Glomerular visceral epithelial cell (primary cell): Measurements from ENCODE around the gene CCDC27.
"Not testable (repeated sequence)": the region's sequence is repeated elsewhere in the genome, so short reads cannot be mapped to it uniquely, and the experiment has no call there.

Experiments used
- DNase-seq: peaks from one replicate; pipeline ENCODE4 v3.0.0-alpha.2; 2016; ENCODE audit errors: extremely low spot score

Gene CCDC27

DNA sequence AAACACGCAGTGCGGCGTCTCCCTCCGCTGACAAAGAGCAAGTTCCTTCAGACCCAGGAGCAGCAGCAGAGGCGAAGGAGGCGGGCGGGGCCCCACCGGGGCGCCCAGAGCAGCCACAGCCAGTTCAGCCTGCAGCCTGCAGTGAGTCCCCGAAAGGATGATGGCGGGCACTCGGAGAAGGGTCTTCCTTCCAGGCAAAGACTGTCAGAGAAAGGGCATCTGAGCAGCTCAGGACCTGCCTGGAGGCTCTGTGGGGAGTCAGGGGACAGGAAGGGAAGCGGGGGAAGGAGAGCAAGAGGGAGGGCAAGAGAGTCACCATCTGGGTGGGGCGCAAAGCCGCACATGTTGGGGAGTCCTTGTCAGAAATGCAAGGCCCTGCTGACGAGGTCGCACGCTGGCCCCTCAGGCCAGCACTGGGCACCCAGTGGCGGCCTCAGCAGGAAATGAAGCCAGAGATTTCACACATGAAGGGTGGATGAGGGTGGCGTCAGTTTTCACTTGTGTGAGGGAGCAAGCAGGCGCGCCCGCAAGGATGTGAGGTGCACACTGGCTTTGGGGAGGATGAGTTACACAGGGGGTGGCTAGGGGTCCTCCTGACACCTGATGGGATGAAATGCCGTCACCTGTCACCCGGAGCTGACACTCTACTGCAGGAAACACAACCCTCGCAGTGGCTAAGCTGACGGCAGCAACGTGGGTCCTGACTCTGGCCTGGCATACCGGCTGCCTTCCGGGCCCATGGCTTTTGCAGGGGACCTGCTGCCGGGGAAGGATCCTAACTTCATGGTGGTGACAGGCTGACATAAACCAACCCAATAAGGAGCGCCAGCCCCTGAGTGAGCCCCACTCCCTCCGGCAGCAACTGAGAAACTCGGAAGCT, 37.4 kb downstream of the CCDC27 start:
- DNase-seq: no peak

GRCh38 chr1:3790500-3790923, 38.3 kb downstream of the CCDC27 start:
- no peak for DNase-seq

GRCh38 chr1:3790952-3791351, 38.7 kb downstream of the CCDC27 start:
- DNase-seq: no peak

DNA sequence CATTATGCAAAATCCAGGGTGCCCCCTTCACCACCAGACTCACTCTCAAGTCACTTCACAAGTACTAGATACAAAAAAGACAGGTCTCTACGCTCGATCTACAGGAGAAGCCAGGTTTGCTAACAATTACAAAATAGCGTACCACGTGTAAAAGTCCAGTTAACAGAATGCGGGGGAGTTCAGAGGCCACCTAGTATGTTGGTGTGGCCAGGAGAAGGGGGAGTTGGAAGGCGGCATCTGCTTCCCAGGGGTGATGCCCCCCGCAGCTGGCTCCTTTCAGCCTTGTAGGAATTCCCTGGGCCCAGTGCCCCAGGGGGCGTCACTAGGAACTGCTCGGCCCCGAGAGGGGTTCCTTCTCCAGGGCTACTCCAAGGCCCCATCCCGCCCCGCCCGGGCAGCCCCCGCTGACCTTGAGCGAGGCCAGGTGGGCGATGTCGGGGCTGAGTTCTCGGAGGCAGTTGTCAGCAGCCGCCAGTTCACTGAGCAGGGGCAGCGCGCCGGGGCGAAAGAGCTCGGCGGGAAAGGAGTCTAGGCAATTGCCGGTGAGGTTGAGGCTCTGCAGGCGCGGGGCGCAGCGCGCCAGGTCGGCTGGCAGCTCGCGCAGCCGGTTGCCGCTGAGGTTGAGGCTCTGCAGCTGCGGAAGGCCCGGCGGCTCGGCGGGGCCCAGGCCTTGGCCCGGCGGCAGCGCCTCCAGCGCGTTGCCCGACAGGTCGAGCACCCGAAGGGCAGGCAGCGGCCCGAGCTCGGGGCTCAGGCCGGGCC, 43.4 kb downstream of the CCDC27 start:
- DNase-seq: no peak

DNA sequence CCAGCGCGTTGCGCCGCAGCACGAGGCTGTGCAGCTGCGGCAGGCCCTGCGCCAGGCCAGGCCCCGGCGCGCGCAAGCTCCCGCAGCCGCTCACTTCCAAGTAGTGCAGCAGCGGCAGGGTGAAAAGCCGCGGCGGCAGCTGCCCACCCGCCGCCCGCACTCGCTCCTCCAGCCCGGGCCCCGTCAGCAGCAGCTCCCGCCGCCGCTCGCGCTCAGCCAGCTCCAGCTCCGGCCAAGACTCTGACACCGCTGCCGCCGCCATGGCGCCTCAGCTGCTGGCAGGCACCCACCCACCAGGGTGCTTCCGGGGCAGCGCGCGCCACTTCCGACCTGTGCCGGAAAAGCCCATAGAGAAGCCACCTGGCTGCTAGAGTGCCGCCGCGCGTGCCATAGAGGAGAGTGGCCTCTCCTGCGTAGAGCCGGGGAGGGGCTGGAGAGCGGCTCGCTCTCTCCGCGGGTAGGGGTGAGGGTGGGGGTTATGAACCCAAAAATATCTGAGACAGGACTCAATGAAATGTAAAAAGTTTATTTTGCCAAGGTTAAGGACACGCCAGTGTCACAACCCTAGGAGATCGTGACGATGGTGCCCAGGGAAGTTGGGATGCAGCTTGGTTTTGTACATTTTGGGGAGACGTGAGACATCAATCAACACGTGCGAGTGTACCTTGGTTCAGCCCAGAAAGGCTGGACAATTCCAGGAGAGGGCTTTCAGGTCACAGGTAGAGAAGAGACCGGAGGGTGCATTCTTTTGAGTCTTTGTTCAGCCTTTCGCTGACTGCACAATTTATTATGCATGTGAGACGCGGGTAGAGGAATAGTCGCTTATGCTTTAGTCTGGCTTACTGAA, 44.2 kb downstream of the CCDC27 start, which contains the start of gene LRRC47:
TSS of gene LRRC47 (minus strand) at position 284 of the 847 bp plus-strand sequence. CDS start at position 262, 22 bp downstream.
- DNase-seq: peak; percentile 90

GRCh38 chr1:3799976-3800685, 47.9 kb downstream of the CCDC27 start:
- DNase-seq: peak; percentile 31

DNA sequence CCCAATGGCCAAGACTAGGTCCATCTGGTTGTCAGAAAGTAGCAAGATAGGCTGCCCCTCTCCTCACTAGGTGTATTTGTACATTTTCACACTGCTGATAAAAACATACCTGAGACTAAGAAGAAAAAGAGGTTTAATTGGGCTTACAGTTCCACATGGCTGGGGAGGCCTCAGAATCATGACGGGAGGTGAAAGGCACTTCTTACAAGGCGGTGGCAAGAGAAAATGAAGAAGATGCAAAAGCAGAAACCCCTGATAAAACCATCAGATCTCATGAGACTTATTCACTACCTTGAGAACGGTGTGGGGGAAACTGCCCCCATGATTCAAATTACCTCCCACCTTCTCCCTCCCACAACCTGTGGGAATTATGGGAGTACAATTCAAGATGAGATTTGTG, 48.5 kb downstream of the CCDC27 start:
- not testable (repeated sequence) for DNase-seq

DNA sequence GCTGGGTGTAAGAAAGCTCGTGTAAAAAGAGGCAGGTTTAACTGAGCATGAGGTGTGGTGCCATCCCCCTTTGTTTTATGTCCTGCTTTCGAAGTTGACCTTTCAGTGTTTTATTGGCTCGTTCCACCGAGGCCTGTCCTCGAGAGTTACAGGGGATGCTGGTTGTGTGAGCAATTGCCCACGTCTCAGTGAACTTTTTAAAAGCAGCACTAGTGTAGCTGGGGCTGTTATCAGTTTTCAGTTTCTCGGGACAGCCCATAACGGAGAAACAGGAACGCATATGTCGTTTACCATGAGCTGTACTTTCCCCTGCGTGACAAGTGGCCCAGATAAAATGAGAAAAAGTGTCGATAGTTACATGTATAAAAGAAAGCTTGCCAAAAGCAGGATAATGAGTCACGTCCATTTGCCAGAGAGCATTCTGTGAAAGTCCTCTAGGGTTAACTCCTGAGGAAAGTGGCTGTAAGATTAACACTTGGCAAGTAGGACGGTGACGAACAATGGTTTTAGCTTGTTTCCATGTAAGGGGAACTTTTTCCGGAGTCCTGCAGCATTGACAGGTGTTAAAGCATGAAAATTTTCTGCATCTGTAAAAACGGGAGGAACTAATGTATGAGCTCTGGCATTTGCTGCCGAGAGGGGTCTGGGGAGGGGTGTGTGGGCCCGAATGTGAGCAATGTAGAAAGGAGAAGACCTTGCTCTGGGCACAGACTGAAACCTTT, 51.8 kb downstream of the CCDC27 start:
- DNase-seq: no peak

GRCh38 chr1:3804627-3804944, 52.3 kb downstream of the CCDC27 start:
- DNase-seq: not testable (repeated sequence)

DNA sequence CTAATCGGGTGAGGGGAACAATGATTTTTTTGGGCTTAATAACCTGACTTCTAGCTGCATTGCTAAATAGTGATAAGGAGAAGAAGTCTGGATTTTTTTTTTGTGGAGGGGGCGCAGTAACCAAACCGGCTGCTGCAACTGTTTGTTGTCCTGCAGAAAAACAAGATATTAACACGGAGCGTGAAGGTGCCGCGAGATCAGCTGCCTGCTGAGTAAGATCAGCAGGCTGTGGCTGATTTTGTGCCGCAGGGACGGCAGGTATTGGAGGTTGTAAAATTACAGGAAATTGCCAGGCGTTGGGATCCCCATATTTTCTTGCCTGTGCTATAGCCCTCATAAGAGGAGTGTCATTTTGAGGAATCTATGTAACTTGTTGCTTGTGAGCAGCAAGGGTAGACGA, 52.8 kb downstream of the CCDC27 start:
- DNase-seq: no peak

DNA sequence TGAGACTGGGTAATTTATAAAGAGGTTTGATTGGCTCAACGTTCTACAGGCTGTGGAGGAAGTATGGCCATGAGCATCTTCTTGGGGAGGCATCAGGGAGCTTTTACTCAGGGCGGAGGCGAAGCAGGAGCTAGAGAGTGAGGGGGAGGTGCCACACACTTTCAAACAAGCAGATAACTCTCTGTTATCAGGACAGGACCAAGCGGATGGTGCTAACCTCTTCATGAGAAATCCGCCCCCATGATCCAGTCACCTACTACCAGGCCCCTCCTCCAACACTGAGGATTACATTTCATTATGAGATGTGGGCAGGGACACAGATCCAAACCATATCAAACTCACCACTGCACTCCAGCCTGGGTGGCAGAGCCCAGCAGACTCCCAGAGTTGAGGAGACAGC, 55.5 kb downstream of the CCDC27 start:
- no peak for DNase-seq

- no peak for DNase-seq
Observed at GRCh38 chr1:3809680-3810079, 57.4 kb downstream of the CCDC27 start.

- not testable (repeated sequence) for DNase-seq
Observed at GRCh38 chr1:3810149-3810761, 58.0 kb downstream of the CCDC27 start.

DNA sequence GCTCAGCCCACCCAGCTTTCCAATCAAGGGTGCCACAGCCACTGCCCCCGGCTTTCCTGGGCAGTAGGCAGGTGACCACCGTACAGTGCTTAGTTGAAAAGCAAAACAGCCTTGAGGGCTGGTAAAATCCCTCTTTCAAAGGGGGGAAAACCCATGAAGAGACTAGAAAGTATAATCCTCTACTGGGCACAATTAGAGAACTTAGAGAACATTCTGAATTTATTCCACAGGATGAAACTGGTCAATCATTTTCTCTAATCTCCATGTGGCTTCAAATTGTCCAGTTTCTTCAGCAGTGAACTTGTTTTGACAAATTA, 59.3 kb downstream of the CCDC27 start:
- no peak for DNase-seq

DNA sequence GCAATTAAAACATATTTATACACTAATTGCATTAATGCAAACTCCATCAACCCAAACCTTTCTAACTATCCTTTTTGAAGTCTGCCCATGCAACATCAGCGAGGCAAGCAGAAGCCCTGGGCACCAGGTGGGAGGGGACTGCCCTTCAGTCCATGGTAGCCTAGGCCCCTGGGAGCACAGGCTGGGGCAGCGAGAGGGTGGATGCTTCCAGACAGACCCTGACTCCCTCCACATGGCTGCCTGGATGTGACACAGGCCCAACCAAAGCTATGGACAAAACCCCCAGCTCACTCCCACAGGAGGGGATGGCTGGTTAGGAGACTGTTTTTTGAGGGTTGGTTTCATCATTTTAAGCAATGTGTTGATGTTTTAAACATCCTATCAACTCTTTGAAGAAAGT, 61.8 kb downstream of the CCDC27 start:
- DNase-seq: no peak

DNA sequence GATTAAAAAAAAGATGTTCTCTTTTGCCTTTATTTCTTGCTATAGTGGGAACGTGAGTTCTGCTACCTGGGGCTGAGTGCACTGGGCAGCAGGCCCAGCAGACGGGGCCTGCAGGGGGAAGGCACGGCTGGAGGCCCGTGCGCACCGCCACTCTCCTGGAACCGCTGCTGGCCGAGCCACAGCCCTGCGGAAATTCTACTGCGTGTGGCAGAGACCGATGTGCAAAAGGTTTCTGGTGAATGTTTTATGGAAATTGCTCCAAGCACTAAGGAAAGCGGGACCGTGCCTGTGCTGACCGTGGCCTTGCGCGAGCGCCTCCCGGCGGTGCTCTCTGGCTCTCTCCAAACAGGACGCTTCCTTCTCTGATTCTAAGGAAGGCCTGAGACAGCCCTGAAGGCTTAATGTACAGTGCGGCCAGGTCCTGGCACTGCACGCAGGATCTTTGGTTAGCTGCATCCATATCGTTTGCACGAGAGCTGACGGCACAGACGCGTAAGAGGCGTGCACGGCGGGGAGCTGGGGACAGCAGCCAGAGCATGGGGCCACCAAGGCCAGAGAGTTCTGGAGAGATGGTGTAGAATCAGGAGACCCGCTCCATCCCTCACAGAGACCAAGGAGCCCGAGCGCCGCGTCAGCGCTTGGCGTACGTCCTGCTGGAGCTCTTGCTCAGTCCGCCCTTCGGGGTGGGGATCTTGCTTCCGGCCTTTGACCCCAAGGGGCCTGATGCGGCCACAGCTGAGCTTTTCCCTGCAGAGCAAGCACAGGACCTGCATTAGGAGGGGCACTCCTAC, 62.7 kb downstream of the CCDC27 start:
- DNase-seq: no peak

DNA sequence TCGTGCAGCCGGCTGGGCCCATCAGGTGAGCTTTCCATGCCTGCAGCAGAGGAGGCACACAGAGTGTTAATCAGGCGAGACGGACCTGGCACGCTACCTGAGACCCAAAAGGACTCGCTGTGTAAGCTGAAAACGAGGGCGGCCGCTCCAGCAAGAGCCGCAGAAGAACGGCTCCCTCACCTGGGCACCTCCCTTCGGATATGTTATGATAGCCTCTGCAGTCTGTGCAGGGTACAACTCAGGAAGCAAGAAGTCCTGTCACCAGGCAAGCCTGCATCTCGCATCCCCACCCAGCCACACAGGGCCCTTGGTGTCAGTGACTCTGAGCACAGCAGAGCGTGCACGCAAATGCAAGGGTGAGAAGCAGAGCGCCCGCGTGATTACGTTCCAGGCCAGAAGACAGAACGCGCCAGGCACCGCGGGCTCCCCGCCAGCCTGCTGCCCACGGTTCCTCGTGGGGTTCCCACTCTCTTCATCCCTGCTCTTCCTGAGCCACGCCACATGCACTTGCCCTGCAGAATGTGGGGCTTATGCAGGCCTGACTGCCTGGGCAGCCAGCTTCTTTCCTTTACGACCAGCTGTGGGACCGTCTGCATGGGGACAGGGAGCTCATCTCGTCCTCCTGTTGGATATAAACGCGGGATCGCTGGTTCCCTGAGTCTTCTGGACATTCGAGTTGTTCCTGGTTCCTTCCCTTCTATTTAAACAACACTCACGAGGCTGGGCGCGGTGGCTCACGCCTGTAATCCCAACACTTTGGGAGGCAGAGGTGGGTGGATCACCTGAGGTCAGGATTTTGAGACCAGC, 64.3 kb downstream of the CCDC27 start:
- DNase-seq: no peak

DNA sequence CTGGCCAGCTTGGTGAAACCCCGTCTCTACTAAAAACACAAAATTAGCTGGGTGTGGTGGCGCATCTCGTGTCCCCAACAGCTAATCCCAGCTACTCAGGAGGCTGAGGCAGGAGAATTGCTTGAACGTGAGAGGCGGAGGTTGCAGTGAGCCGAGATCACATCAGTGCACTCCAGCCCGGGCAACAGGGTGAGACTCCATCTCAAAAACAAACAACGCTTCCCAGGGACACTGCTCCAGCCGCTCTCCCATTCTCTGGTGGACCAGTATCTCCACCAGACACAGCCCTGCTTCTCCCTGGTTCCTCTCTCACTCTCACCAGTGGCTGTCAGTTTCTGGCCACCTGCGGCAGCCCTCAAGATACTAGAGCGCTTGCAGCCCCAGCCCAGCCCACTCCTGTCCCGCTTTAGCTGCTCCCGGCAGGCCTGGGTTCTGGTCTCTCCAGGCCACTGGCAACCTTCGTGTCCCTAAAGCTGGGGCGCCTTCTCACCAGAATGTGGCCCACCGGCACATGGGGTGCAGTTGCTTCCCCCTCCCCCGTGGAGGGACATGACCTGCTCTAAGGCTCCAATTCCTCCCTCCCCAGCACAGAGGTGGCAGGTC, 65.0 kb downstream of the CCDC27 start:
- DNase-seq: no peak
